Right atrium auricular region (tissue), 2 donors: ENCODE measurements around the gene ICAM2. TPM values are rescaled to one million over a fixed set of nuclear protein-coding genes. Genes with fewer than 3 reads are reported as not detected.

Experiments used
- DNase-seq: peaks from one replicate; pipeline ENCODE4 v3.0.0-alpha.2; 2019; ENCODE audit warnings: low spot score
- H3K27ac ChIP-seq, 2 donors: fragments of 200-600 bp; sonication (generic); 1 replicate in 1 of 2; 2 replicates in 1 of 2; pipeline ENCODE4 v1.5.1; 2016 to 2019
- H3K27me3 ChIP-seq, 2 donors: fragments of 200-600 bp; sonication (generic); one replicate each; pipeline versions ENCODE4 v1.5.1 to v1.6.0; 2017 to 2019
- H3K36me3 ChIP-seq: fragments of 200-600 bp; sonication (generic); one replicate; pipeline ENCODE4 v1.5.1; 2016
- H3K4me1 ChIP-seq, 2 donors: fragments of 200-600 bp; sonication (generic); one replicate each; pipeline versions ENCODE4 v1.5.1 to v1.6.0; 2017 to 2019
- H3K4me3 ChIP-seq, 2 donors: fragments of 200-600 bp; sonication (generic); 1 replicate in 1 of 2; 2 replicates in 1 of 2; pipeline ENCODE4 v1.5.1; 2017 to 2019; ENCODE audit warnings: mild to moderate bottlenecking in 1 of 2, moderate library complexity in 1 of 2
- H3K9me3 ChIP-seq, 2 donors: fragments of 200-600 bp; sonication (generic); one replicate each; pipeline ENCODE4 v1.5.1; 2019
- total RNA-seq, 2 donors: library from RNA; depleted of rRNA; stranded (reverse); fragments of >200 nt; gene quantifications; one replicate each; pipeline ENCODE4 v1.1.0, GENCODE V29; 2016
- TF ChIP-seq, protein P1 (sequence below), 2 donors: fragments of 200-600 bp; sonication (generic); IDR thresholded peaks; one replicate each; pipeline ENCODE4 v1.5.1; 2019; ENCODE audit warnings: antibody characterized with exemption in 2 of 2

The ICAM2 gene
- total RNA-seq, 2 donors from 2014 or later: 74.6 to 109 TPM

DNA sequence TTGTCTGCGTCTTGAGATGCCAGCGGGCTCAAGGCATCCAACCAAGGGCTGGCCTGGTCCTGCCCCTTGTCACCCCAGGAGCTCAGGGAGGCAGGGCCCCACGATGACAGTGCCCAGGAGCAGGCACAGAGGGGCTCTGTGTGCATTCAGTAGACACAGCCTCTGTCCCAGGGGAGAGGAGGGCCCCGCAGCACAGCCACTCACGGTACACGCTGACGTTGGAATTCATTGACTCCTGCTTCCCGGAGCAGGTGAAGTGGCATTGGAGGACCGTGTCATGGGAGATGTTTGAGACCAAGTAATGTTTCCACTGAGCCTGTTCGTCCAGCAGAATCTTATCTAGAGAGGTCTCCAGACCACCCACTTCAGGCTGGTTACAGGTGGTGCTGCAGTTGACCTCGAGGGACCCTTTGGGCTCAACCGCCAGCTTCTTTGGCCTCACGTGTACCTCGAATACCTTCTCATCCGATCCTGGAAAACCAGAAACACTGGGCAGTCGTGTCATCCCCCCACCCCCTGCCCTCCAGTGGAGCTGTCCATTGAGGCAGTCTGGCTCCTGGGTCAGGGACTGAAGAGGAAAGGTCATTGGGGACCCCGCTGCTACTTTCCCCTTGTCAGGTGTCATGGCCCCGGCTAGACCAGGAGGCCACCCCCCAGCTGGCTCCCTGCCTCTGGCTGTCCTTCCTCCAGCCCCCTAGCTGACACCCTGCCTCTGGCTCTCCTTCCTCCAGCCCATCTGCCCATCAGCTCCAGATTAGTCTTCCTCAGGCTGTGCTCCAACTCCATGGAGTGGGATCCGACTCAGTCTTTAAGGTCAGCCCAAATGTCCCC, 15.3 kb downstream of the ICAM2 start:
- no peaks in the 10 kb centered on the region for H3K36me3 ChIP-seq
- no peaks in the 10 kb centered on the region for H3K9me3 ChIP-seq
- TF ChIP-seq, protein P1, sequence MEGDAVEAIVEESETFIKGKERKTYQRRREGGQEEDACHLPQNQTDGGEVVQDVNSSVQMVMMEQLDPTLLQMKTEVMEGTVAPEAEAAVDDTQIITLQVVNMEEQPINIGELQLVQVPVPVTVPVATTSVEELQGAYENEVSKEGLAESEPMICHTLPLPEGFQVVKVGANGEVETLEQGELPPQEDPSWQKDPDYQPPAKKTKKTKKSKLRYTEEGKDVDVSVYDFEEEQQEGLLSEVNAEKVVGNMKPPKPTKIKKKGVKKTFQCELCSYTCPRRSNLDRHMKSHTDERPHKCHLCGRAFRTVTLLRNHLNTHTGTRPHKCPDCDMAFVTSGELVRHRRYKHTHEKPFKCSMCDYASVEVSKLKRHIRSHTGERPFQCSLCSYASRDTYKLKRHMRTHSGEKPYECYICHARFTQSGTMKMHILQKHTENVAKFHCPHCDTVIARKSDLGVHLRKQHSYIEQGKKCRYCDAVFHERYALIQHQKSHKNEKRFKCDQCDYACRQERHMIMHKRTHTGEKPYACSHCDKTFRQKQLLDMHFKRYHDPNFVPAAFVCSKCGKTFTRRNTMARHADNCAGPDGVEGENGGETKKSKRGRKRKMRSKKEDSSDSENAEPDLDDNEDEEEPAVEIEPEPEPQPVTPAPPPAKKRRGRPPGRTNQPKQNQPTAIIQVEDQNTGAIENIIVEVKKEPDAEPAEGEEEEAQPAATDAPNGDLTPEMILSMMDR (IDR thresholded peaks at IDR 0.05): no peak
- H3K4me1 ChIP-seq: peaks cover 0 to 41% of the 10 kb centered on the region in 2 donors
- H3K4me3 ChIP-seq: peak overlapping the region; percentile 30 to 33
- DNase-seq: peak; percentile 50
- H3K27ac ChIP-seq: peak overlapping the region; percentile 70 to 75
- H3K27me3 ChIP-seq: no peaks in the 10 kb centered on the region

DNA sequence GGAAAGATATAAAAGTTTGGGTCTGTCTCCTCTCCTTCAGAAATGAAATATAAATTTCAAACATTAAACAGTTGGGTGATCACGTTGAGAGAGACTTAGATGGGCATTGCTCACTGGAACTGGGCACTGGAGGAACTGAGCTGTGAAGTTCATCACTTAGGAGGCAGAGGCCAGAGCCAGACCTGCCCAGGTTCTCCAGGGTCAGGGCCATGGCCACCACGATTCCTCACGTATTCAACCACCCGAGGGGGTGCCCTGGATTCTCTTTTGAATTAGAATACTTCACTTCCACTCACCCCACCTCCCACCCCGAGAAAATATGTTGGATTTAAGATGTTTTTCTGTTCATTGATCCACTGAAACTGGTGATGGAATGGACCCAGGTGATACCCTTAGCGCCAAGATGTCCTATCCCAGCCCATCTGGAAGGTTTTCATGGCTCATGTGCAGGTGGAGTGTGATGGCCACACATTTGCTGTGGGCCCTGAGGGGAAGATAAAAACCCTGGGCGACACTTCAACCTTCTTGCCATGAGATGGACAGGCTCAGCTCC, 16.1 kb downstream of the ICAM2 start:
- H3K4me3 ChIP-seq: no peak overlapping the region
- peak; percentile 50 for DNase-seq
- no peaks in the 10 kb centered on the region for H3K27me3 ChIP-seq
- no peaks in the 10 kb centered on the region for H3K9me3 ChIP-seq
- TF ChIP-seq, protein P1 (IDR thresholded peaks at IDR 0.05): no peak
- H3K4me1 ChIP-seq: peaks cover 0 to 41% of the 10 kb centered on the region in 2 donors
- peak overlapping the region; percentile 1 to 70 for H3K27ac ChIP-seq
- H3K36me3 ChIP-seq: no peaks in the 10 kb centered on the region

DNA sequence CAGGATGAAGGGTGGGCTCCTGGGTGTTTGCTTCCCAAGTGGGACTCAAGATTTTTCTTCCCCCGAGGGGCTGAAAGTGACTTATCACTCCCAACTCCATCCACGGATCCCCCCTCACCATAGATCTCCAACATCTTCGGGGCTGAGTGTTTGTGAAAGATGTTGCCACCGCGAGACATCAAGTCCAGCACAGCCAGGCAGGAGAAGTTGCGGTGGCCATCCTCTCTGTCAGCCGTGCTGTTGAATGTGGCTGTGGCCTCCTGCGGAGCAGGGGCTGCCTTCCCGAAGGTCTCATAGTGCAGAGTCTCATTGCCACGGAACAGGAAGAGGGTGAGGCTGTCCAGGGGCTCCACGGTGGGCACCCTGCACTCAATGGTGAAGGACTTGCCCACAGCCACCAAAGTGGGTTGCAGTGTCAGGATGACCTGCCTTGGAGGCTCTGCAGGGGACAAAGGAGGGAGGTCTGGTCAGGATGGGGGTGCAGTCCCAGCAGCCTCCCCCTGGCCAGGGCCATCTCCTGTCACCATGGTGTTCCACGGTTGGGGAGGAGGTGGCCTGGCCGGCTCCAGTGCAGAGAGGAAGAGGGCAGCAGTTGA, 16.8 kb downstream of the ICAM2 start:
- Histone ChIP-seq H3K36me3 (no peaks in the 10 kb centered on the region), H3K4me3 (no peak overlapping the region), H3K4me1 (peaks cover 0 to 43% of the 10 kb centered on the region in 2 donors), H3K27ac (peak overlapping the region in 1 of 2 donors; percentile 70), H3K9me3 (no peaks in the 10 kb centered on the region), H3K27me3 (no peaks in the 10 kb centered on the region)
- no peak for DNase-seq
- TF ChIP-seq, protein P1 (IDR thresholded peaks at IDR 0.05): no peak

DNA sequence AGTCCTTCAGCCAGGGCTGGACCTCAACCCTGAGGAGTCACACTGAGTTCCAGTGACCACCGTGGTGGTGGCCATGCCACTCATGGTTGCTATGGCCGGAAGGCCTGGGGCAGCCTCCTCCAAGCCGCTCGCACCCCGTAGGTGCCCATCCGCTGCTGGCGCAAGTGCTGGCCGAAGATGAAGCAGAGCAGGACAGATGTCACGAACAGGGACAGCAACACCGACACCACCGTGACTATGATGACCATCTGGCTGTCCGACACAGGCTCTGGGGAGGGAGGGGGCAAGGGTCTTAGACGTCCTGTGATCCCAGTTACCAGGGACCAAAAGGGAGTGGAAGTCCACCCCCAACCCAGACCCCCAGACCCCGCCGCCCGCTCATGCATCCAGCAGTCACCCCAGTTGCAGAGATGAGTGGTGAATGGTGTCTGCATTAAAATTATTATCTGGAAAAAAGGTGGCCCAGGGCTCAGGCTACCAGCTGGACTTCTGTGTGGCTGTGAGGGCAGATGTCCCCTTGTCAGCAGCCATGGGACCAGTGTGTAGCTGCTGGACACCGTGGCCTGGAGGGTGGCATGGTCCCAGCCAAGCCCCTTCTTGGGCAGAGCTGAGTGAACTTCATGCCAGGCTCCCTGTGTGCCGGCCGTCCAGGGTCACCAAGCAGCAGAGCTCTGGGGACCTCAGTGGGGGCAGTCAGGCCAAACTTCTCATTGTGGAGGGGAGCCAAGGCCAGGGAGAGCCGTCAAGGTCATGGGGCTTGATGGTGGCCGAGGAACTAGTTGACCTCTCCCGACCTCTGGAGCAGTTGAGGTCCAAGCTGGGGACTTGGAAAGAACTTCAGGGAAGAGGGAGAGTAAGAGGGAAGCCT, 17.5 kb downstream of the ICAM2 start:
- H3K4me1 ChIP-seq: peaks cover 0 to 43% of the 10 kb centered on the region in 2 donors
- DNase-seq: peak; percentile 46
- no peaks in the 10 kb centered on the region for H3K36me3 ChIP-seq
- TF ChIP-seq, protein P1 (IDR thresholded peaks at IDR 0.05): no peak
- H3K27ac ChIP-seq: peak overlapping the region; percentile 70 to 76
- H3K9me3 ChIP-seq: no peaks in the 10 kb centered on the region
- H3K27me3 ChIP-seq: peaks cover 0 to 7% of the 10 kb centered on the region in 2 donors
- no peak overlapping the region for H3K4me3 ChIP-seq

DNA sequence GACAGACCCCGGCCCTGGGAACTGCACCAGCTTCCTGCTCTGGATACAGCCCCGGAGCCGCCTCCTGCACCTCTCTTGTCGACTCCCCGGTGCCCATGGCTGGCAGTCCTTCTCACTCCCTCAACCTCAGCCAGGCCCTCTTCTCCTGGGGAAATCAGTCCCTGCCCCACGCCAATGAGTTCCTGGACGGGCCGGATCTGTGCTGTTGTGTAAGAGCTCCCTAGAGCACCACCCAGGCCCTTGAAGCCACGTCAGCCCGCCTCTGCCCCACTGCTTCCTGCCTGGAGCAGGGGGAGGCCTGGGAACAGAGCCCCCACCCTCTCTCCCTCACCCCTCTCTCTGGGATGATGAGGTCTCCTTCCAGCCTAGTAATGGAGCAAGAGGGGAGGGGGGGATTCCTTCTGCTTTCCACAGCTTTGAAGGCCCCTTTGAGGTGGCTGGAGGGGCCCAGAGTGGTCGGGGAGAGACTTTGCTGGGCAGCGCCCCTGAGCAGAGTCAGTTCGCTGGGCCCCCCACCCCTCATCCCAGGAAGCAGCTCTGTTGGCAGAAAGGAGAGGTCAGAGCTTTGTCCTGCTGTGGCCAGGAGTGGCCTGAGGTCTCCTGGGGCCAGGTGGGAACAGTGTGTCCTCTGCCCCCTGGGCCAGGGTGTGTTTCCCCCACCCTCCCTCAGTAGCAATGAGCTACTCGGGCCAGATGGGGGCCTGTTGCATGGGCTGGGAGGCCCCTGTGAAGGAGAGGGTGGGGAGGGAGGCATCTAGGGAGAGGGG, 18.5 kb downstream of the ICAM2 start:
- Histone ChIP-seq H3K36me3 (no peaks in the 10 kb centered on the region), H3K4me1 (peaks cover 0 to 42% of the 10 kb centered on the region in 2 donors), H3K9me3 (no peaks in the 10 kb centered on the region), H3K27ac (peak overlapping the region; percentile 70 to 76), H3K4me3 (no peak overlapping the region), H3K27me3 (peaks cover 0 to 8% of the 10 kb centered on the region in 2 donors)
- DNase-seq: peak; percentile 89
- TF ChIP-seq, protein P1 (IDR thresholded peaks at IDR 0.05): no peak
